HG02759 (cell line): Measurements from ENCODE around the gene NSD2.
"Not testable (repeated sequence)": the region's sequence is repeated elsewhere in the genome, so short reads cannot be mapped to it uniquely, and the experiment has no call there.

Source experiments
- ATAC-seq: cut with Tn5 transposase; IDR thresholded peaks from one replicate; pipeline ENCODE4 v1.9.1; 2021; ENCODE audit warnings: mild to moderate bottlenecking, moderate library complexity; ENCODE audit not compliant: unreplicated experiment

NSD2 gene

GRCh38 chr4:2031161-2031560 lies 160.0 kb downstream of the NSD2 start:
- not testable (repeated sequence) for ATAC-seq
